GM04504 (cell line): ENCODE measurements around the gene PRR20G.
"Not testable (repeated sequence)": the region's sequence is repeated elsewhere in the genome, so short reads cannot be mapped to it uniquely, and the experiment has no call there.

Source experiments
- DNase-seq: peaks from one replicate; pipeline ENCODE4 v3.0.0-alpha.2; 2012; ENCODE audit warnings: low read depth

The PRR20G gene

DNA sequence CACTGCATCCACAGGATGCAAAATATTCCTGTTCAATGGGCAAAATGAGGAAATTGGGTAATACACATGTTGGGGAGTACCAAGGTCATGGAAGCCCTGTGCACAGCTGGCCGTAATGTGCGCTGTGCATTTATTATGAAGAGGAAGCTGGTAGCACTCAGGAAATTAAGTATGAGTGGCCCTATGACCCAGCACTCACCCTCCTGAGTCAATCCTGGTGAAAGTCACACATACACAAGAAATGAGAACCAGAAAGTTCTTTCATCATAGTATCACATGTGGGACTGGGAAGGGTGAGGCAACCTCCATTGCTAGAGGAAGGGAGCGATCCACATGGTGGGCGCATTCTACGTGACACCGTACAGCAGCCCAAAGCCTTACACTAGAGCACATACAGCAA lies 11.4 kb upstream of the PRR20G start:
- DNase-seq = no peak

- no peak for DNase-seq
Observed at GRCh38 chr3:127296959-127297358, 9.1 kb upstream of the PRR20G start.

DNA sequence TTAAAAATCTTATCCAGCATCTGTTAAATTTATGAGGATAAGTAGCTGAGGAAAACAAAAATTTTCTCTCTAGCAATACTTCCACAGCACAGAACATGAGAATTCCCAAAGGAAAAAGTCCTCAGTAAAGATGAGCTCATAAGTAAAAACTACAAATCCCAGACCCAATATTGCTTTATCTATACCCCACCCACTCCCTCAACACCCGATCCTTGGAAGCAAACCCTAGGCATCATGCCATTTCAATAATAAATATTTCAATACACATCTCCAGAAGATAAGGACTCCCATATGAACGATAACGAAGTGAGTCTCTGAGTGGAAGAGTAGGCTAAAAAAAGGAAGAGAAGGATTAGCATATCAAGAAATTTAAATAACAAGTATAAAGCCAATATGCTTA lies 8.3 kb upstream of the PRR20G start:
- no peak for DNase-seq

GRCh38 chr3:127293650-127294049 lies 5.8 kb upstream of the PRR20G start:
- DNase-seq = not testable (repeated sequence)

DNA sequence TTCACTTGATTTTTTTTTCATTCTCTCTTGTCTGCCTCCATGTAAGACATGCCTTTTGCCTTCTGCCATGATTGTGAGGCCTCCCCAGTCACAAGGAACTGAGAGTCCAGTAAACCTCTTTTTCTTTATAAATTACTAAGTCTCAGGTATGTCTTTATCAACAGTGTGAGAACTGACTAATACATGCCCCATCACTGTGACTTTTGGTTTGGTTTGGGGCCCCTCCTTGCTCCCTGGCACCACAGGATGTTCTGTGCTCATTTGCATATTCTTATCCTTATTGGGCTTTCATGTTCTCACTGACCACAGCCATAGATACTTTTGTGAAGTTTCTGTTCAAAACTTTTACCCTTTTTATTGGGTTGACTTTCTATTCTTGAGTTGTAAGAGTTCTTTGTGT lies 3.8 kb upstream of the PRR20G start:
- no peak for DNase-seq

DNA sequence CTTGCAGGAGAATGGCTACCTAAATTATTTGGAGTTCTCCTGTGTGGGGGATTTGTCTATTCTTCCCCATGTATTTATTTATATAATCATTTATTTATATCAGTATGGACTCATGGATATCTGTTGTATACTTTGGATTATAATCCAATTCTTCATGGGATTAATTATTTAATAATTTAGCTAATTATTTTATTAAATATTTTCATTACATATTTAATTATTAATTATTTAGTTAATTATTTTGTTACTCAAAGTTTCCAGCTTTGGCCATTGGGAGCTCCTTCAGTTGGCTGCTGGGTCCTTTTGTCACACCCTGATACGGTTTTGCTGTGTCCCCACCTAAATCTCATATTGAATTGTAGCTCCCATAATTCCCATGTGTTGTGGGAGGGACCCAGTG lies 3.3 kb upstream of the PRR20G start:
- no peak for DNase-seq

DNA sequence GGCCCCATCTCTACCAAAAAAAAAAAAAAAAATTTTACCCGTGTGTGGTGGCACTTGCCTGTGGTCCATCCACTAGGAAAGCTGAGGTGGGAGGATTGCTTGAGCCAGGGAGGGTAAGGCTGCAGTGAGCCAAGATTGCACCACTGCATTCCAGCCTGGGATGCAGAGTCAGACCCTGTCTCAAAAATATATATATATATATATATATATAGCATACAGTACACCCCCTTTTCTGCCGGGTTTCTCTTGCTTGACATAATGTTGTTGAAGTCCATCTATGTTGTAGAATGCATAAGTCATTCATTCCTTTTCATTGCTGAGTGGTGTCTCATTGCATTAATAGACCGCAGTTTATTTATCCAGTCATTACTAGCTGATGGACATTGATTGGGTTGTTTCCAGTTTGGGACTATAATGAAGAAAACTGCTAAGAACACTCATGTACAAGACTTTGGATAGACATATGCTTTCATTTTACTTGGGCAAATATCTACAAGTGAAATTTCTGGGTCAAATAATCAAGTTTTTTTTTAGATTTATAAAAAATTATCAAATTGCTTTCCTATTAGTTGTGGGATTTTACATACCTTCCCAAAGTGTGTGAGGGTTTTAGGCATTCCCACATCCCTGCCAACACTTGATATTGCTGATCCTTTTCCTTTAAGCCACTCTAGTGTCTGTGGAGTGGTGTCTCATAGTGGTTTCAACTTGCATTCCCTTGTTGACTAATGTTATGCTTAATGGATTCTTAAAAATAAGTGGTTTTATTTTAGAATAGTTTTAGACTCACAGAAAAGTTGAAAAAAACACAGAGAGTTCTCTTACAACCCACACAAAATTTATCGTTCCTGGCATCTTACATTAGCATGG lies 2.1 kb upstream of the PRR20G start:
- DNase-seq = no peak

DNA sequence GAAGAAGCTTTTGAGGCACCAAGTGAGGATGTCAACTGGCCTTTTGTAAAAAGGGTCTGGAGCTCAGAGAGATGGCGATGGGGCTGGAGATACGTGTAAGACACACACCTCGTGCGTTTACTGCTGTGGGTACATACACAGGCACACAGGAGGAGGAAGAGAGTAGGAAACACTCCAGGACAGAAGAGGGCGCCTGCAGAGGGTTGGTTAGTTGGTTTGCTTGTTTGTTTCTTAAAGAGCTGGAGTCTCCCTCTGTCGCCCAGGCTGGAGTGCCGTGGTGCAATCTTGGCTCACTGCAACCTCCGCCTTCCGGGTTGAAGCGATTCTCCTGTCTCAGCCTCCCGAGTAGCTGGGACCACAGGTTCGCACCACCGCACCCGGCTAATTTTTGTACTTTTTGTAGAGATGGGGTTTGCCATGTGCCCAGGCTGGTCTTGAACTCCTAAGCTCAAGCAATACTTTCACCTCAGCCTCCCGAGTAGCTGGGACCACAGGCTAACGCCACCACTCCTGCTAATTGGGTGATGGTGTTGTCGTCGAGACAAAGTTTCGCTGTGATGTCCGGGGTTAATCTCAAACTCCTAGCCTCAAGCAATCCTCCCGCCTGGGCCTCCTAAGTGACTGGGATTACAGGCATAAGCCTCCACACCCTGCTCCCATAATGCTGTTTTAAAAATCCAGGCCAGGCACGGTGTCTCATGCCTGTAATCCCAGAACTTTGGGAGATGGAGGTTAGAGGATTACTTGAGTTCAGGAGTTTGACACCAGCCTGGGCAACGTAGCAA lies 1.3 kb upstream of the PRR20G start:
- DNase-seq = no peak

- no peak for DNase-seq
Observed at GRCh38 chr3:127288343-127288742, 497 bp upstream of the PRR20G start.

- DNase-seq = no peak
Observed at GRCh38 chr3:127286571-127287140, 1.2 kb downstream of the PRR20G start.

GRCh38 chr3:127284258-127284657 lies 3.6 kb downstream of the PRR20G start:
- no peak for DNase-seq

DNA sequence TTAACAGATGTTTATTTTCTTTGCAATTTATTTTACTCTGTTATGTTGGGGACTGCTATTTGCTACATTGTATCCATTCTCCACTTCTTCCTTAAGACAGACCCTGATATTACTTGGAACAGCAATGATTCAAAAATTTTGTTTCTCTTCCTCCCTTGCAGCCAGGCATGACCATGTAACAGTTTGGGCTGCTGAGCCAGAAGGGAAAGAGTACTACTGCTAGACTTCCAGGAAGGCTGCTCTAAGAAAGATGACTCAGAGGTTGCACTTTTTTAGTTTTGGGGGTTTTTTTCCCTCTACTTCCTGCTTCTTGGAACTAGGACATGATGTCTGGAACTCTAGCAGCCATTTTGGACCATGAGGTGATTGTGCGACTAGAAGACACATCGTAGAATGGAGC lies 10.3 kb downstream of the PRR20G start:
- no peak for DNase-seq

- DNase-seq = no peak
Observed at GRCh38 chr3:127276995-127277394, 10.9 kb downstream of the PRR20G start.

- no peak for DNase-seq
Observed at GRCh38 chr3:127276396-127276795, 11.4 kb downstream of the PRR20G start.

- peak; percentile 33 for DNase-seq
Observed at GRCh38 chr3:127275287-127275781, 12.5 kb downstream of the PRR20G start.

DNA sequence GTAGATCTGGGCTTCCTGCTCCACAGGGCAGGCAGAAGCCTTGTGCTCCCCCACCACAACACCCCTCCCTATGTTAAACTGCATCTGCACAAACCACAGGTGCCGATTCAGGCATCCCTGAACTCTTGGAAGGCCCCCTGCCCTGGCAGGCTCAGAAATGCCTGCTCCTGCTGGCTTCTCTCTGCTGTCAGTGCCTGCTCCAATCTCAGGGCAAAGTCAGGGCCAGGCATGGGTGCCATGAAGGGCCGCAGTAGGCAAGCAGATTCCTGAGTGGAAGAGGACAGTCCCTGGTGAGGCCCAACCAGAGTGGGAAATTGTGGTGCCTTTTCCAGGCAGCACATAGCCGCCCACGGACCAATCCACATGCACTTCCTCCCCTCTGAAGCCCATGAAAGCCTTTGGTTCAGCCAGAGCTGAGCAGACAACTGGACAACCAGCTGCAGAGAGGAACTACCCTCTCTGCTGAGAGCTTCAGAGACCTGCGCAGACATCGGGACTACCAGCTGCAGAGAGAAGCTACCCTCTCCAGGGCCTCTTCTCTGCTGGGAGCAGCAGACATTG lies 13.6 kb downstream of the PRR20G start:
- DNase-seq = no peak

- no peak for DNase-seq
Observed at GRCh38 chr3:127273206-127273605, 14.6 kb downstream of the PRR20G start.

- no peak for DNase-seq
Observed at GRCh38 chr3:127266186-127266585, 21.7 kb downstream of the PRR20G start.

DNA sequence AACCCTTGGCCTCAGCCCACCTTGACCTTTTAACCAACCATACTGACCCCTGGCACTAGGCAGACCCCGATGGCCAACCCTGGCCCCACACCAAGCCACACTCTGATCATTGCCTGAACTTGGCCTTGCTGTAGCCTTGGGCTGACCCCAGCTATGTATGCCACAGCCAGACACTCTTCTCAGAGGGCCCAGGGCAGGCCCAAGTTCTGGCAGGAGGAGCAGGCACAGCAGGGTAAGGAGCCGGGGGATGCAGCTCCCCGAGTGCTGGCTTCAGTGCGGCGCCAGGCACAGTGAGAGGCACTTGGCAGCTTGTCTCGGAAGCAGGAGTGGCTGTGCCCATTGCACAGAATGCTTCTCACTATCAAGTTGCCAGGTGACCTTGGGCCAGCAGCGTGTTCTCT lies 22.3 kb downstream of the PRR20G start:
- no peak for DNase-seq

DNA sequence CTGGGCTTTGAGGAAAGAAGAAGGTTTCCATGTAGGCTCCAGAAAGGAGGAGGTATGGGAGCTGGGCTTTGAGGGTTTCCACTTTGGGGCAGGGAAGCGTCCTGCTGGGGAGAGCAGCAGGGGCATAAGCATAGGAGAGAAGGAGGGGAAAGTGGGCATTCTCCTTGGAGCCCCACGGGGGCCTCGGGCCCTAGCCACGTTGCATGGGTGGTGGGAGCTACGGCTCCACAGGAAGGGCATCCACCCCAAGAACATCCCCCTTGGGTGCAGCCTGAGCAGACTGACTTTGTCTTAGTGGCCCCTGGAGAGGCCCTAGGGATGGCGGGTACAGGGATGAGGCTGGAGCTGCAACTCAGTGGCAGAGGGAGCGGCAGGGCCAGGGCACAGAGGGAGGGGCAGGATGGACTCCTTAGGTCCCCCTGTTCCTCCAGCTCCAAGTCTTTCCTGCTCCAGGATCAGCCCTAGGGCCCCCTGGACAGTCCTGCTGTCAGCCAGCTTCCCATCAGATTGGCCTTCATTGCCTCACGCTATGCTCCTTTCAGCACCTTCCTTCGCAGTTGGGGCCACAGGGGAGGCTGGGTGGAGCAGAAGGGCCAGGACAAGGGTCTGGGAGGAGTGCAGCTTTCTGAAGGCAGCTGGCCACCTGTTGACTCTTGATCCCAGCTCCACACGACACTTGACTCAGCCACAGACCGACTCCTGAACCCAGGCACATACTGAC lies 22.9 kb downstream of the PRR20G start:
- no peak for DNase-seq

DNA sequence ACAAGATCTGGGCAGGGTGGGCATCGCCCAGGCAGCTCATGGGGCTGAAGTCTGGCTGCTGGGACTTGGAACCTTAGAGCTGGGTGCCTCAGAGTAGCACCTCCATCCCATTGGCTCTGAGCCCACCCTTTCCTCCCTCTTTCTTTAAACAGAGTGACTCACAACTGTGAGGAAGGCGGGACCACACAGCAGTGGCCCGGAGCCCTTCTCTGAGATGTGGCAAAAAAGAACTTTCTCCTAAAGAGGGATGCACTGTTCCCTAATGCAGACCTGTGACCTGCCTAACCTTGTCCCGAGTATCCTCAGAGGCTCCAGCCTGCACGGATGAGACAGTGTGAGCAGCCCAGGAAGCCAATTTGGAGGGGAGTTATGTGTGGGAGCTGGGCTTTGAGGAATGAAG lies 23.6 kb downstream of the PRR20G start:
- no peak for DNase-seq
